AML-193 (cell line): ENCODE data around the gene RAB44.
"Not testable (repeated sequence)": the region's sequence is repeated elsewhere in the genome, so short reads cannot be mapped to it uniquely, and the experiment has no call there.

Source experiments
- DNase-seq, 2 experiments: peaks; one replicate each; lab custom pipeline; 2025; lab: John Stamatoyannopoulos, UW

Gene RAB44

GRCh38 chr6:36697481-36697903 lies at the start of gene RAB44:
Gene RAB44 (plus strand): TSS chr6:36697826. CDS start chr6:36704236, 6,410 bp downstream.
- DNase-seq: peak; percentile 99

- no peak for DNase-seq
These were observed 48.5 kb upstream of the RAB44 start for GRCh38 chr6:36649086-36649485.

GRCh38 chr6:36649701-36650484 lies 47.7 kb upstream of the RAB44 start:
- DNase-seq: peak in 1 of 2 experiments; percentile 18

GRCh38 chr6:36650848-36651478 lies 46.7 kb upstream of the RAB44 start:
- DNase-seq: peak; percentile 21 to 41

- DNase-seq: no peak
These were observed 45.8 kb upstream of the RAB44 start for GRCh38 chr6:36651659-36652379.

GRCh38 chr6:36654469-36654868 lies 43.2 kb upstream of the RAB44 start:
- not testable (repeated sequence) for DNase-seq

- no peak for DNase-seq
These were observed 42.4 kb upstream of the RAB44 start for GRCh38 chr6:36655085-36655724.

- no peak for DNase-seq
These were observed 41.2 kb upstream of the RAB44 start for GRCh38 chr6:36656441-36656840.

GRCh38 chr6:36657271-36657670 lies 40.4 kb upstream of the RAB44 start:
- DNase-seq: no peak

GRCh38 chr6:36657942-36658544 lies 39.6 kb upstream of the RAB44 start:
- no peak for DNase-seq

- no peak for DNase-seq
These were observed 38.4 kb upstream of the RAB44 start for GRCh38 chr6:36659271-36659670.

GRCh38 chr6:36660771-36661471 lies 36.7 kb upstream of the RAB44 start:
- no peak for DNase-seq

- DNase-seq: no peak
These were observed 35.2 kb upstream of the RAB44 start for GRCh38 chr6:36662380-36662779.

GRCh38 chr6:36662827-36663256 lies 34.8 kb upstream of the RAB44 start:
- no peak for DNase-seq

- DNase-seq: peak in 1 of 2 experiments; percentile 10
These were observed 33.9 kb upstream of the RAB44 start for GRCh38 chr6:36663504-36664446.

GRCh38 chr6:36665180-36665579 lies 32.4 kb upstream of the RAB44 start:
- no peak for DNase-seq

GRCh38 chr6:36666287-36666686 lies 31.3 kb upstream of the RAB44 start:
- DNase-seq: no peak

- peak; percentile 90 to 94 for DNase-seq
These were observed 30.6 kb upstream of the RAB44 start for GRCh38 chr6:36666826-36667591.

GRCh38 chr6:36668591-36668990 lies 29.0 kb upstream of the RAB44 start:
- DNase-seq: no peak
